GM18517 (cell line): ENCODE results near the gene CHD2.

Experiments used
- ATAC-seq: cut with Tn5 transposase; IDR thresholded peaks from one replicate; pipeline ENCODE4 v1.9.1; 2021; ENCODE audit warnings: mild to moderate bottlenecking, moderate library complexity; ENCODE audit not compliant: unreplicated experiment

CHD2 gene

GRCh38 chr15:93044301-93045190 lies 144.4 kb downstream of the CHD2 start:
- no peak for ATAC-seq

DNA sequence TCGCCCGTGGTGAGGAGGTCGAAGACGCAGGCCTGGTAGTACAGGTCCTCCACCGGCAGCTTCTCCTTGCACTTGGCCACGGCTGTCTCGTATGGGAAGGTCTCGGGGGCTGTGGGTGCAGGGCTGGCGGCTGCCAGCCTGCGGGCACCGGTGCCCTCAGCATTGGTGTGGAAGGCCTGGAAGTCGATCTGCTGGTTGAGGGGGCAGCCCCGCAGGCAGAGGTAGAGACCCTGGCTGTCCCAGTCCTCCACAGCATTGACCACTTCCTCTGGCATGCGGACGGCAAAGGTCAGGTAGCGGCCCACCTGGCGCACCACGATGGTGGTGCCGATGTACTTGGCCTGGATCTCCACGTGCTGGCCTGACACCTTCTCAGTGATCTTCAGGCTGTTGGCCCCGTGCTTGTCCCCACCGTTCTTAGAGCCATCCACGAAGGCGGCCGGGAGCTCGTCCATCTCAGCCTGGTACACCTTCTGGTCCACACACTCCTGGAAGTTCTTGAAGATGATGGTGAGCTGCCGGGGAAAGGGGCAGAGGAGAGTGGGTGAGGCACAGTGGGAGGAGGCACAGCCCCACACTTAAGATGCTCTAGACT lies 145.2 kb downstream of the CHD2 start:
- no peak for ATAC-seq

DNA sequence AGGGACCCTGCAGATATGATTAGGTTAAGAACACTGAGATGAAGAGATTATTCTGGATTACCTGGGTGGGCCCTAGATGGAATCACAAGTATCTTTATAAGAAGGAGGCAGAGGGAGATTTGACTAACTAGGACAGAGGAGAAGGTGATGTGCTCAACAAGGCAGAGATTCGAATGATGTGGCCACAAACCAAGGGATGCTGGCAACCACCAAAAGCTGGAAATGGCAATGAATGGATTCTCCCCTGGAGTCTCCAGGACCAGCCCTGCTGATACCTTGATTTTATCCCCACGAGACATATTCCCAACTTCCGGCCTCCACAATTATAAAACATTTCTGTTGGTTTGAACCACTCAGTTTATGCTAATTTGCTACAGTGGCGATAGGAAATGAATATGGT lies 146.0 kb downstream of the CHD2 start:
- no peak for ATAC-seq

DNA sequence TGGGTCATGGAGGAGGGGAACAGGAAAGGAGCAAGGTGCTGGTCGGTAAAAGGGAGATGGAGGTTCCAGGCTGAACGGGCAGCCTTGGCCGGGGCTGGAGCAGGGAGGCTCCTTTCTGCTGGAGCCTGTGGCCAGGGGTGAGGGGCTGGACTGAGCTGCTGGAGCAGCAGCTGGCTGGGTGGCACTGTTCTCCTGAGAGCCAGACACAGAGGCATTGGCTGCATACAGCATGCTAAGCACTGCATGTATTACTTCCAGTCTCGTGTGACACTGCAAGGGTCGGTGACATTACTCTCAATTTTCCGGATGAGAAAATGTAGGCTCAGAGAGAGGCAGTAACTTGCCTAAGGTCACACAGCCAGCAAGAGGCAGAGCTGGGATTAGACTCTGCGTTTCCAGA lies 146.6 kb downstream of the CHD2 start:
- ATAC-seq, result no peak

- ATAC-seq, result no peak
Observed at GRCh38 chr15:93047621-93048425, 147.7 kb downstream of the CHD2 start.

GRCh38 chr15:93048426-93048721 lies 148.2 kb downstream of the CHD2 start:
- ATAC-seq, result no peak

DNA sequence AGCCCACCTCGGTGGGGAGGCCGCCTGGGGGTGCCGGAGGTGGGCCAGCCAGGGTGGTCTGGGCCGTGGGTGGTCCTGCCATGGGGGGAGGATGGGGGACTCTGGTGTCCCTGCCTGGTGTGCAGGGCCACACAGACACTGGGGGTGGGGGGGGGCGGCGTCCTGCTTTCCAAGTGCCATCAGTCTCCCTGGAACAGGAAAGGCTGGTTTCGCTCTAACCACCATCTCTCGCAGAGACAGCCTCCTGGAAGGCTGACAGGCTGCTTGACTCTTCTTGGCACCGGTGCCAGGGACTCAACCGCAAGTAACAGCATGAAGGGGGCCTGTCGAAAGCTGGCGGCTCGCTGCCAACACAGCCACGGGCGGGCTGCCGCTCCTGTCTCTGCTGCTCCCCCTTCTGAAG lies 148.6 kb downstream of the CHD2 start:
- ATAC-seq, result no peak

DNA sequence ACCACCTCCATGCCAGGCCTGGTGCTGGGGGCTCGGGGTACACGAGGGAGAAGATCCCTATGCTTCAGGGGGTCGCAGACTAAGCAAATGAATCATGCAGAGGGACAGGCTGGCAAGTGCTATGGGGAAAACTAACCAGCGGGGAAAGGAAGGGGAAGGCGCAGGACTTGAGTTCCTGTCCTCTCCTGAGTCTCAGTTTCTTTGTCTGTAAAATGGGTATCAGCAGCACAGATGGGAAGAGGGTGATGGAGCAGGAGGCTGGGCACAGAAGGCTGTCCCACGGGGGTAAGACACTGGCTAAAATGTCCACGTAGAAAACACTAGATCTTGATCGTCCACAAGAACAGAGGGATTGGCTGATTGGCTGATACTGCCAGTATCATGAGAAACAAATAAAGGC lies 149.1 kb downstream of the CHD2 start:
- ATAC-seq, result no peak

DNA sequence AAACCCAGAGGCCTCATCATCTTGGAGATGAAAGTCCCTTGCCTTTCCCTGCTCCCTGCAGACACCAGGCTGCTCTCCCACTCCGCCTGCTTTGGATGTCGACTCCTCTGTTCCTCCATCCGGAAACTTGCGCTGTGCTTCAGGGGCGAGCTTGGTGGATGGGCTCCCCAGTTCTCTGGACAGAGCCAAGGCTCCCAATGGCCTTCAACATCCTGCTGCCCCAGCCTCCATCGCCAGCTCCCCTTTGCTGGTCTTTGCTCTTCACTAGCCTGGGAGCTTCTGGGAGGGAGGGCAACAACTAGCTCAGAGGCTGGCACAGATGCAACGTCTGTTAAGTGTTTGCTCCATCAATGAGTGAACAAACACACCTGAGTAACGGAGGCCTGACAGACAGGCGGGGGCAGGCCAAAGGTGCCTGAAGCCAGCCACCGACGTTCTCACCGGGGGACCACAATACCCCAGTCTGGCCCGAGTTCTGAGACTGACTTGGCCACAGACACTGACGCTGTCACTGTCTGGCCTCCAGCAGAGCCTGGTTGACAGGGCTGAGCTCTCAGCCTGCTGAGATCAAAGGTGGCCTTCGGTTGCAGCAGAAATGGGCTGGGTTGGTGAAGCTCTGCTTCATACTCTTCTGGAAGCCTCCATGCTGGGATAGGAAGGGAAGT lies 149.9 kb downstream of the CHD2 start:
- ATAC-seq, result no peak

DNA sequence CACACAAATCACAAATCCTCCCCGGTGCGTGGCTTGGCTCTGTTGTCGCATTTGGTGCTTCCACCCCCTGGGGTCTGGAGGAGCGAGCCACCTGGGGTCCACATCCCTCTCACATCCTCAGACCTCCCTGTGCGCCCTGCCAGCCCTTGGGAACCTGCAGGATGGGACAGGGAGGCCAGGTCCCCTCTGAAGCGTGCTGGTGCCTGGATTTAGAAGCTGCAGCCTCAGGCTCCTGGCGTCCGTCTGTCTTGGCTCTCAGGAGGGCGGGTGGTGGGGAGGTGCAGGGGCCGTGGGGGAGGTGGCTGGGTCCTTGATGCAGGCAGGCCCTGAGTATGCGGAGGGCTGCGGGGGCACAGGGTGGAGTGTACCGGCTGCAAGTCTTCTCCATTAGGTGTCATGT lies 150.5 kb downstream of the CHD2 start:
- no peak for ATAC-seq

- ATAC-seq, result no peak
Observed at GRCh38 chr15:93051236-93052089, 151.3 kb downstream of the CHD2 start.

GRCh38 chr15:93052090-93052879 lies 152.2 kb downstream of the CHD2 start:
- ATAC-seq, result no peak

GRCh38 chr15:93055211-93055610 lies 155.1 kb downstream of the CHD2 start:
- no peak for ATAC-seq

DNA sequence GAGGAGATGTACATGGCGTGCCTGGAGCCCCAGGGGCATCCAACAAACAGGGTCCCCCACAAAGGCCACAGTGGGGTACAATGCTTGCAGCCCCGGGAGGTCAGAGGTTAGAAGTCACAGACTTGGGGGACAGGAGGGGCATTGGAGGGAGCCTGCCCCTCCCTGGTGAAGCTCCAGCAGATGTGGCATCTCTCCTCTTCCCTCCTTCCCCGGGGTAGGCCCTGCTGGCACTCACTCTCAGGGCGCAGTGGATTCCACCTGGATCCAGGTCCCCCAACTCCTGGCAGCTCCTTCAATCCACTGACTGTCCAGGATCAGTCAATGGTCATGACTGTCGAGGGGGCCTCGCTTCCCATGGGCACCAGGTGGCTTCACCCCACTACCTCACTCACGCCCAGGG lies 156.7 kb downstream of the CHD2 start:
- no peak for ATAC-seq

GRCh38 chr15:93057618-93058017 lies 157.5 kb downstream of the CHD2 start:
- ATAC-seq, result no peak

DNA sequence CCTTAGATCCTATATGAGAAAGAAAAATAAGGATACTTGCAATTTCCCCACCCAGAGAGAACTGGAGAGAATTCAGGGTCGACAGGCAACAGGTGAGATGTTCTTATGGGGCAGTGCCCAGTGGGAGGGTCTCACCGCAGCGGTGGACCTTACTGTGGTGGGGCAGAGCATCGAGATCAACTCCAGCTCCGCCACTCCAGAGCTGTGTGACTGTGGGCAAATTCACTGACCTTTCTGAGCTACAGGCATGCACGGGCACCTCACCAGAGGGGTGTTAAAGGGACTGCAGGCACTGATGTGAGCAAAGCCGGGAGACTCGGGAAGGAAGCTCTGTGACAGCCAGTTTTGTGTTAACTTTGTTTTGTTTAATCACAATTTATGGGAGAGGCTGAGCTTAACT lies 158.0 kb downstream of the CHD2 start:
- ATAC-seq, result no peak

- ATAC-seq, result no peak
Observed at GRCh38 chr15:93058904-93059427, 158.8 kb downstream of the CHD2 start.

DNA sequence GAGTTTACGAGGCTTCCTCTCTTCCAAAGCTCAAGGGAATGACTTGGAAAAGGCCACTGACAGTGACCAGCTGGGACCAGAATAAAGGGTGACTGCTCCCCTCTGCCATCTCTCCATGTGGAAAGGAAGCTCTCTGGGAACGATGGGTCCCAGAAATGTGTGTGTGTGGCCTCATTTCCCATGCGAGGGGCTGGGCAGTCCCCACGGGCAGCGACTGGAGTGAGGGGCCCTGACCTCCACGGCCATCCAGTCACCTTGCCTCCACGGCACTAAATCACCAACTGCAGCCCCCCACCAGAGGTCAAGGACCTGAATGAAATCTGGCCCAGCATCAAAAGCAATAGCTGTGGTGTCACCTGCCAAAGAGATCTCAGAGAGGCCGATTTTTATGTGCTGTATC lies 159.3 kb downstream of the CHD2 start:
- no peak for ATAC-seq
